Astrocyte of the cerebellum (primary cell): ENCODE results near the gene TMEM121B.

Experiments used
- DNase-seq: peaks from one replicate; pipeline ENCODE4 v3.0.0-alpha.2; 2011; ENCODE audit warnings: low read depth
- H3K4me3 ChIP-seq: 2 replicates; pipeline ENCODE4 v1.5.1; 2011; ENCODE audit warnings: mild to moderate bottlenecking, low read depth, low read length, moderate library complexity
- in situ Hi-C: cut with HindIII; loops from 2 replicates; pipeline ENCODE4 v1.10.0; 2017; ENCODE audit warnings: low sequenced_read_pairs
- TF ChIP-seq, protein P1 (sequence below): IDR thresholded peaks from 2 replicates; pipeline ENCODE4 v1.5.1; 2012; ENCODE audit warnings: low read length, low read depth, moderate library complexity, mild to moderate bottlenecking; ENCODE audit errors: missing control alignments

Gene TMEM121B

DNA sequence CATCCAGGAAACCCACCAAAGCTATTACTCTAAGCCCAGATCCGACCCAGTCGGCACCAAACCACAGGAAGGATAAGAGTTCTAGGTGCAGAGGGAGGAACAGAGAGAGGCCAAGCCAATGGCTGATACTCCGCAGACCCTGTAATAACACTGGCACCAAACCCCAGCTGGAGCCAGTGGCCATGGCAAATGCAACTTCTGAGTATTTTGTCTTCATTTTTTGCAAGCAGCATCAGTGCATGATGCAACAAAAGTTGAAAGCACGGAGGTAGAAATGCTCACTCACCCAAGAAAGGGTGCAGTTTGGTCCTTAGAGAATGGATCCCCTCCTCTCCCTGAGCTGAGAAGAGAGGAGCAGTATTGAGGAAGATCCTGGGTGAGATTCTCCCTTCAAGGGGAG lies 2.8 kb downstream of the TMEM121B start:
- in situ Hi-C loops, result no loop called here

DNA sequence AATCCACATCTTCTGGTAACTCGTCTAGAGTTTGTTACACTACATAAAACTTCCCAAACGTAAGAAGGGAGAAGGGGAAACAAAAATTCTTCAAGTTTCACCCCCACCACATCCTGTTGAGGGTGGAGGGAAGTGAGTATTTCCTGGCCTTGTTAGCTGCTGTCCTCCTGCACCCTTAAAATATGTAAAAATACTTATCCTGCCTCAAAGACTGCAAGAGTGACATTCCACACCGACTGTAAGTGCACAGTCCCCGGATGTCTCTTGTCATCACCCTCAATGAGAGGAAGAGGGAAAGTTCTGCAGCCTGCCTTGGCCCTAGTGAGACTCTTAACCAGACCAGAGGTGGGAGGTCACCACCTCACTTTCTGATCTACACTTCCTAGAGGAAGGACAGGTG lies 3.3 kb downstream of the TMEM121B start:
- DNase-seq, result no peak
- TF ChIP-seq, protein P1, sequence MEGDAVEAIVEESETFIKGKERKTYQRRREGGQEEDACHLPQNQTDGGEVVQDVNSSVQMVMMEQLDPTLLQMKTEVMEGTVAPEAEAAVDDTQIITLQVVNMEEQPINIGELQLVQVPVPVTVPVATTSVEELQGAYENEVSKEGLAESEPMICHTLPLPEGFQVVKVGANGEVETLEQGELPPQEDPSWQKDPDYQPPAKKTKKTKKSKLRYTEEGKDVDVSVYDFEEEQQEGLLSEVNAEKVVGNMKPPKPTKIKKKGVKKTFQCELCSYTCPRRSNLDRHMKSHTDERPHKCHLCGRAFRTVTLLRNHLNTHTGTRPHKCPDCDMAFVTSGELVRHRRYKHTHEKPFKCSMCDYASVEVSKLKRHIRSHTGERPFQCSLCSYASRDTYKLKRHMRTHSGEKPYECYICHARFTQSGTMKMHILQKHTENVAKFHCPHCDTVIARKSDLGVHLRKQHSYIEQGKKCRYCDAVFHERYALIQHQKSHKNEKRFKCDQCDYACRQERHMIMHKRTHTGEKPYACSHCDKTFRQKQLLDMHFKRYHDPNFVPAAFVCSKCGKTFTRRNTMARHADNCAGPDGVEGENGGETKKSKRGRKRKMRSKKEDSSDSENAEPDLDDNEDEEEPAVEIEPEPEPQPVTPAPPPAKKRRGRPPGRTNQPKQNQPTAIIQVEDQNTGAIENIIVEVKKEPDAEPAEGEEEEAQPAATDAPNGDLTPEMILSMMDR, result no peak
- no peak overlapping the region for H3K4me3 ChIP-seq
- in situ Hi-C loops, result no loop called here

More for the DNA sequence above, 2.8 kb downstream of the TMEM121B start:
- TF ChIP-seq, protein P1, result no peak
- no peak for DNase-seq
- H3K4me3 ChIP-seq, result no peak overlapping the region

DNA sequence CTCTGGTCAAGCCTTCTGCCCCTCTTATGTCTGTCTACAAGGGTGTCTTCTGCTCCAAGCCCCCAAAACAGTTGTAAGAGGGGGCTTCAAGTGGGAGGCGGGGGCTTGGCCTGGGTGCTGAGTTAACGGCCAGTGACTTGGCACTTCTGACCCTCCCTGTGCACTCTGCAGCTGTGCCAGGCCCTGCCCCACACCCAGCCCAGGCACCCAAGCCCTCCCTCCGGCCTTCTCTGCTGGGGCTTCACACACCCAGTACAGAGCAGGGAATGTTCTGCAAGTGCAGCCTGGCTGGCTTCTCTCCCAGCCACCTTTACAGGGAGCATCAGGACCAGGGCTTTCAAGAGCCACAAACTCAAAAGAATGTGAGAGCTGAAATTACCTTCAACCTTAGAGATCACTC lies 3.8 kb downstream of the TMEM121B start:
- no peak overlapping the region for H3K4me3 ChIP-seq
- in situ Hi-C loops, result no loop called here
- no peak for DNase-seq
- TF ChIP-seq, protein P1, result no peak

DNA sequence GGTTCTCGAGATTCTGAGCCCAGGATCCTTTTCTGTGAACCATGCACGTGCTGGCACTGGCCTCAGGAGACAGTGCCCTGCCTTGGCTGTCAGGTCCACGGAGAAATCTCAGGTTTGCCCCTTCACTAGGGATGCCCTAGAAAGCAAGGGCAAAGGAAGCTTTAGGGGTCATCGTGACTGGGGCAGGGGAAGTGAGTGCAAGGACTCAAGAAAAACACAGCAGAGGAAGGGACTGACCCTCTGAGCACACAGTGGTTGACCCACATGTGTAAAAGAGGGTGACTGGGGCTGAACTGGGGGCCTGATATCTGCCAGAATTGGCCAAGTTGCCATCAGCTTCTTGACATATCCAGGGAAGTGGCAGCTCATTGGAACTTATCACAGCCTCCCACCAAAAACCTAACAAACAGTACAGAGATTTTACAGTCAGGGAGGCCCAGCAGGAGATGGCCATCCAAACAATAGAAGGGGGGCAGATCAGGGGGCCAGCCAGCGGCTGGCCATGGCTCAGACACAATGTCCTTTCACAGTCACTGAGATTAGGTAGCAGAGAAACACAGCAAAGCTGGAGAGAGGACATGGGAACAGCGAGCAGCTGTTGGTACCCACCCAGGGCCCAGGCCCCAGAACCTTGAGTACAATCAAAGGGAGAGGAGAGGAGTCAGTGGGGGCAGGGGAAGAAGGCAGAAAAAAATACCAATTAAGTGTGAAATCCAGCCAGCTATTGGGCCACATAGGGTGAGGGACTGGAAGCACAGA lies 4.4 kb downstream of the TMEM121B start:
- TF ChIP-seq, protein P1, result no peak
- in situ Hi-C loops, result no loop called here
- DNase-seq, result no peak
- H3K4me3 ChIP-seq, result no peak overlapping the region

DNA sequence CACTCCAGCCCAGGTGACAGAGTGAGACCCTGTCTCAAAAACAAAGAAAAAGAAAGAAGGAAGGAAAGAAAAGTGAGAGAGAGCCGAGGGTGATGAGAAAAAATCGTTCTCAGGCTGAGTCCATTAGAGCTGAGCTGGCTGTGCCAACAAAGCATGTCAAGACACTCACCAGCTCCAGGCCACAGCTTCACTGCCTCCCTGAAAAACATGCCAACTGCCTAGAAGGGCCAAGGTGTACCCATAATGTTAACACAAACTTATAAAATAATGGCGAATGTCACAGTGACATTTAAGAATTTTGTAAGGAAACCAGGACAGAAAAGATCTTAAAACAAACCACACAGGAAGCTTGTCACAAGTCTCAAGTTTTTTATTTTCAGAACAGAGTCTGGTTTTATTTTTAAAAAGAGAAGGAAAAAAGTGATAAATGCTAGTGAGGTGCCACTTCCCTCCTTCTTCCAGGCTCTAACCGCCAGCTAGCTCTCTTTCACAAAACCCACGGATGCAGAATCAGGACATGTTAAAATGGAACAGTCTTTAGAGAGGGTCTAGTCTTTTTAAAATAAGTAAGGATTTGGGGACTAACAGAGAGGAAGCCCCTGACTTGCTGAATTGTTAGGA lies 5.1 kb downstream of the TMEM121B start:
- H3K4me3 ChIP-seq, result no peak overlapping the region
- TF ChIP-seq, protein P1, result no peak
- DNase-seq, result no peak
- in situ Hi-C loops, result no loop called here

DNA sequence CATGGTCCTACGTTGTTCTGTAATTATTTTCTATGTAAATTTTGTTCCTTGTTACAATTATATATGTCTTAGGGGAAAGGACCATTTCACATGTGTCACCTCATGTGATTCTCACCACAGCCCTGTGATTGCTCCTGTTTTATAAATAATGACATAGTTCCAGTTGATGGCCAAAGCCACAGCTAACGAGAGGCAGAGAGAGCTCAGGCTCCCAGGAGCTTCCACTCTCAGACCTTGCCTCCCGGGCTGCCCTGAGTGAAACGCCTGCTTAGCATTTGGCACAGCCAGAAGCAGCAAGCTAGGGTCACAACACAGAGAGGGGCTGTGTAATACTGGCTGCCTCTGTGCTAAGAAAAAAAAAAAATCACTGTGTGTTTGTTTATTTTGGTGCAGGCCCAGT lies 5.9 kb downstream of the TMEM121B start:
- in situ Hi-C loops, result no loop called here
- TF ChIP-seq, protein P1, result no peak
- no peak overlapping the region for H3K4me3 ChIP-seq
- no peak for DNase-seq
